Activated CD4-positive, CD25-positive, alpha-beta regulatory T cell treated with anti-CD3 and anti-CD28 coated beads, Interleukin-2, amount 50 U/mL, for 16 hours (primary cell): ENCODE data around the gene ZFPM1.

Experiments used
- DNase-seq: peaks from one replicate; pipeline ENCODE4 v3.0.0-alpha.2; 2020; ENCODE audit warnings: low read depth, low spot score

The ZFPM1 gene

GRCh38 chr16:88497561-88498462 lies 44.7 kb downstream of the ZFPM1 start:
- DNase-seq: no peak

- DNase-seq: no peak
These were observed 45.6 kb downstream of the ZFPM1 start for GRCh38 chr16:88498576-88499208.

GRCh38 chr16:88499292-88499691 lies 46.2 kb downstream of the ZFPM1 start:
- no peak for DNase-seq

DNA sequence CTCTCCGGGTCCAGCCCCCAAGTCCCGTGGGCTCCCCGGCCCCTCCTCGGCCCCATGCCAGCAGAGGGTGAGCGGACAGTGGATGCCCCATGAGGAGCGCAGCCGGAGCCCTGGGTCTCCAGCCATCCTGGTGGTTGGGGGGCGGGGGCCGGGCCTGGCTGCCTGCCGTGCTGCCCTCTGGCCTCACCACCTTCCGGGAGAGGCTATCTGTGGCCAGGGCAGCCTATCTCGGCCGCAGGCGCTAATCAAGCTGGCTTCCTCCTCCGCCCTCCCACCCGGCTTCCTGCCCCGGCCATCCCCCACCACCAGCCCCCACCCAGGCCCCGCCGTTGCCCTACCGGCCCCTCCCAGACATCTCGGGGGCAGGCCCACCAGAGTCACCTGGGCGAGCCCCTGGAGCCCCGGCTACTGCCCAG lies 46.8 kb downstream of the ZFPM1 start:
- DNase-seq: no peak

- DNase-seq: no peak
These were observed 47.2 kb downstream of the ZFPM1 start for GRCh38 chr16:88500255-88500661.

DNA sequence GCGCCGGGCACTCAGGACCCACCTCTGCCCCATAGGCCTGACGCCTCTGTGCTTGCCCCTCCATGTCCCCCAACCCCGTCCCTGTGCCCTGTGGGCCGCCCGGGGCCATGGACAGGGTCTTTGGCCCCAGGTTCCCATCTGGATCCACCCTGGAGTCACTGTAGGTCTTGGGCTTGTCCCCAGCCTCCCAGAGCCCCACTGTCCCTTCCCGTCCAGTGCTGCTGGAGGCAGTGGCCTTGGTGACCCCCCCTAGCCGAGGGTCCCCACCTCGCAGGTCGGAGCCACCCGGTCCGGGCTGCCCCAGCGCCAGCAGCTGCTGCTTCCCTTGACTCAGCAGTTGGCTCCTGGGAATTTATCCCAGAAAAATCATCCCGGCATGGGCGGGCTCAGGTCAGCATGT lies 49.3 kb downstream of the ZFPM1 start:
- DNase-seq: no peak

DNA sequence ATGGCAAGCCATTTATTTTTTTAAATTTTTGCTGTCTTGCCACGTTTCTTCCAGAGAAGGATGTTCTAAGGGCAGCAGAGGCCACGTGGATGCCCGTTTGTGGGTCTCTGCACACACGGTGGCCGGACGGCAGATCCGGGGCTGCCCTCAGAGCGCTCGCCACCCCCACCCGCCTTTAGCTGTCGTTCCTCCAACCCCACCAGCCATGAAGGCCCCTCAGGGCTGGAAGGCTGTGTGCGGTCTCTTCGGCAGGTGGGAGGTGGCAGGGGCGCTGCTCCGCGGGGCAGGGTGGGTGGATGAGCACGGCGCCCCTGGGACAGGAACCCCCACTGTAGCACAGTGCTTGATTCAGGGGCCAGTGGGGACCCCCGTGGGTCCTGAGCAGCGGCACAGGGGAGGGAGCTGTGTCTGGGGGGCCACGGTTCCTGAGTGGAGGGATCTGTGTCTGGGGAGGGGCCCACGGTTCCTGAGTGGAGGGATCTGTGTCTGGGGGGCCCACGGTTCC lies 49.7 kb downstream of the ZFPM1 start:
- DNase-seq: no peak

DNA sequence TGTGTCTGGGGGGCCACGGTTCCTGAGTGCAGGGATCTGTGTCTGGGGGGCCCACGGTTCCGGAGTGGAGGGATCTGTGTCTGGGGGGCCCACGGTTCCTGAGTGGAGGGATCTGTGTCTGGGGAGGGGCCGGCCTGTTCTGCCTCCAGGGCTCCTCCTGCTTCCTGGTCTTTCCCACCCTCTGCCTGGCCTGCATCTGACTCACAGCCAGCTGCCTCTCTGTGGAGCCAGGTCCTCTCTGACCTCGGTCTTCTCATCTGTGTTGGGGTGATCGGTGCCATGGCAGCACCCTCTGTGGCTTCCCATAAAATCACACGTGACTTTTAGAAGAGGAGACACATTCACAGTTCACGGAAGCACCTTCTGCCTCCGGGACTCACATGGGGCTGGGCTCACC lies 50.3 kb downstream of the ZFPM1 start:
- no peak for DNase-seq

DNA sequence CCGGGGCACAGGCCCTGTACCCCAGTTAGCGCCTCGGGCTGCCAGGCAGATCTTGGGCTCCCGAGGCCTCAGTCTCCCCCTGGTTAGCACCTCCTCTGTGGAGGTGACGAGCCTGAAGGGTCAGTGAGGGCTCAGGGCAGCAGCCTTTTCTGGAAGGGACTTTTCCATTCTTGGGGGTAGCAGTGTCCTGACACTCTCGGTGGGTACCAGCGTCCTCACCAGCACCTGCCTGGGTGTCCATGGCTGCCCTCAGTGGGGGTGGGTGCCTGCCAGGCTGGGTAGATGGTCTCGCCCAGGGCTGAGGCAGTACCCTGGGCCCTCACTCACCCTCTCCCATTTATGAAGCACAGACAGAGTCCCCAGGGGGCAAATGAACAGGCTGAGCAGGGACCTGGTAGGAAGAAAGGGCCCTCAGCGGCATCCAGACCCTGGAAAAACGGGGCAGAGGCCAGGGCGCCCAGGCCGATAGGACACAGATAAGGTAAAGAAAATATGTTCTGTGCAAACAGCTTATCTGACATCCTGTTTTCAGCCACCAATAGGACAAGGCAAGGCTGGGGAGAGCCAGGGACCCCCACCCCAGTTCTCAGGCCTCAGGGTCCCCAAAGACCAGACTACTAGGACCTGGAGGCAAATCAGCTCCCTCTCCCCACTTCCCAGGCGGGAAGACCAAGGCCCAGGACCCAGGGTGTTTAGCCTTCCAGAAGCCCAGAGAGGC lies 50.9 kb downstream of the ZFPM1 start:
- no peak for DNase-seq

DNA sequence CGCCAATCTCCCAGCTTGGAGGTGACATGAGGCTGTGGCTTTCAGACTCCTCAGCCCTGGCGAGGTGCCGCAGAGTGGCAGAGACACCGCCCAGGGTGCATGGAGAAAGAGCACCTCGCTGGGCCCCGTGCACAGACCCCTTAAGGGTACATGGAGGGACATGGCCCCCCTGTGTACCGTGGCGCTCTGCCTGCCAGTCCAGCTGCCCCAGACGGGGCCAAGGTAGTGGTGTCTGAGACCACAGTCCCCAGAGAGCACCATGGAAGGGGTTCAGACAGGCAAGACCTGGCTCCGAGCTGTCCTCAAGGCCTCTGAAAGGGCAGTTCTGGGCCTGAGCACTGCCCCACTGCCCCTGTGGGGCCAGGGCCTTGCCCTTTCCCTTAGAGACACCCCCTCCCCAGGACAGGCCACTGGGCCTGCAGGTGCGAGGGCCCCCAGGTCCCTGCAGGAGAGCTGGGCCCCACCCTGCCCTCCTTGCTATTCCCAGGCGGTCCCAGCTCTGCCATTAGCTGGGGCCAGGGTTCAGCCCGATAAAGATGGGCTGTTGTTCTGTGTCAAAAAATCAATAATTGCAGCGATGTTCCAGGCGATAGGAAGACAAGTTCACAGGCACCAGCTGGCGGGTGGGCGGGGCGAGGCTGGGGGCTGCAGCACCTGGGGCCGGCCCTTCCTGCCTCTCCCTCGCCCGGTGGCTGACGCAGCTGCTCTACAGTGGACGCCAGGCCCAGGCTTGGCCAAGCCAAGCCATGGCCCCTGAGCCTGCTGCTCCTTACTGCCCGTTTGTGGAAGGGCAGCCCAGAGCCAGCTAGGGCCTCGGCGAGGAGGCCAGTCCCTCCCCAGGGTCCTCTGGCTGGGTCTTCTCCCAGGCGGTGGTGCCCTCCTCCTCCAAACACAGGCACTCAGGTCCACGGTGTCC lies 51.7 kb downstream of the ZFPM1 start:
- DNase-seq: no peak

DNA sequence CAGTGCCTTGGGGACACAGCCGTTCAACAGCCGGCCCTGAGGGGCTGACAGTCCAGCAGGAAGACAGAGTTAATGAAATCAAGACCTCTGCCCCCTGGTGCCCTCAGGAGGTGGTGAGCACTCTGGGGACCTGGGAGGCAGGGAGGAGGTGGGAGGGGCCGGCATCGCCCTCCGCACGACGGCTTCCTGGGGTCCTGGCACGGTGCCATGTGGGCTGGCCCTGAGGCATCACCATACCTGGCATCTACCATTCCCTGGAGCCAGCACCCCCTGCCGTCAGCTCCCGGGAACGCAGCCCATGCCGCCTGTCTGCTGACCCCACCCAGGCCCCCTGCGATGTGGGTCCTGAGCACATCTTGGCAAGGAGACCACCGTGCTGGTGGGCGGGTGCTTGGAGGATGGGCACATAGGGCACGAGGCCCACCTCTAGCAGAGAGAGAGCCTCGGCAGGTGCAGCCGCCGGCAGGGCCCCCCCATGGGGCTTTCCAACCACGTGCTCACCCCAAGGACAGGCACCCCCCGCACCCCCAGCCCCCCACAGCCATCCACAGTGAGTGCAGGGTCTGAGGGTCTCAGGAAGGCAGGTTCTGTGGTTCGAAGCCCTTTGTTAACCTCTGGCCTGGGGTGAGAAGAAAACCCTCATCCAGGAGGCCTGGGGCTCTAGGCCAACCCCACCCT lies 52.5 kb downstream of the ZFPM1 start:
- DNase-seq: peak; percentile 19

DNA sequence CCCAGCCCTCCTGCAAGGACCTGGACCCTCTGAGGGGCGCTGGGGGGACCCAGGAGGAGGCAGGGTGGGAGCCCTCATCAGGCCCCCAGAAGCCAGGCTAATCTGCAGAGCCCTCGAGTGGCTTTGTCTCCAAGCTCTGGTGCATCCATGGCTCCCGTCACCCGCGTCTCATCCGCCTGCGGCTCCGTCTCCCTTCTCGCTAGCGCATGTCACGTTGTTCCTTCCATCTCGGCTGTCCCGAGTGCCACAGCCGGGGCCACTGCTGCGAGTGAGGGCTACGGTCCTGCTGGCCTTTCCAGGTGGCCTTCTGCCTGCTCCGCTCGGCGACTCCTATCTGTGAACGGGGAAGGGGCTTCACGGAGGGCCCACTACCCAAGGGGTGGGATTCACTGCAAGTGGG lies 53.6 kb downstream of the ZFPM1 start:
- no peak for DNase-seq

- no peak for DNase-seq
These were observed 54.2 kb downstream of the ZFPM1 start for GRCh38 chr16:88507231-88507743.

DNA sequence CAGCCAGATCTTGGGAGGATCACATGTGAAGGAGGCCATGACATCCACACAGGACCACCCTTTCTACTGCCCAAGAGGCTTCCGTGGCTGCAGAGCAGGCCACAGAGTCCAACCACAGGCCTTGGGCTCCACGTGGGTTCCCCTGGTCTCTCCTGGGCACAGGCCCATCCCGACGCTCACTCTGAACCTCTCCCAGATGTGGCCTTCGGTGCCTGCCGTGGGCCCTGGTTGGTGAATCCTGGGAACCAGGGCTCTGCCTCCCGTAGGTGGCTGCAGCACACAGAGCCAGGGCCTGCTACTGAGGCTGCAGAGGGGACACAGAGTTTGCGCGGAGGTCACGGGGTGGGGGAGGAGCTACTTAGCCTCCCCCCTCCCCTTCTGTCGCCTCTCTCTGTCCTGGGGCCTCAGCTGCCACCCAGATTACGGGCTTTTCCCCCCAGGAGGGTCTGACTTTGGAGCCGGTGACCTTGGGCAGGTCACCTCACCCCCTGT lies 55.3 kb downstream of the ZFPM1 start:
- no peak for DNase-seq

DNA sequence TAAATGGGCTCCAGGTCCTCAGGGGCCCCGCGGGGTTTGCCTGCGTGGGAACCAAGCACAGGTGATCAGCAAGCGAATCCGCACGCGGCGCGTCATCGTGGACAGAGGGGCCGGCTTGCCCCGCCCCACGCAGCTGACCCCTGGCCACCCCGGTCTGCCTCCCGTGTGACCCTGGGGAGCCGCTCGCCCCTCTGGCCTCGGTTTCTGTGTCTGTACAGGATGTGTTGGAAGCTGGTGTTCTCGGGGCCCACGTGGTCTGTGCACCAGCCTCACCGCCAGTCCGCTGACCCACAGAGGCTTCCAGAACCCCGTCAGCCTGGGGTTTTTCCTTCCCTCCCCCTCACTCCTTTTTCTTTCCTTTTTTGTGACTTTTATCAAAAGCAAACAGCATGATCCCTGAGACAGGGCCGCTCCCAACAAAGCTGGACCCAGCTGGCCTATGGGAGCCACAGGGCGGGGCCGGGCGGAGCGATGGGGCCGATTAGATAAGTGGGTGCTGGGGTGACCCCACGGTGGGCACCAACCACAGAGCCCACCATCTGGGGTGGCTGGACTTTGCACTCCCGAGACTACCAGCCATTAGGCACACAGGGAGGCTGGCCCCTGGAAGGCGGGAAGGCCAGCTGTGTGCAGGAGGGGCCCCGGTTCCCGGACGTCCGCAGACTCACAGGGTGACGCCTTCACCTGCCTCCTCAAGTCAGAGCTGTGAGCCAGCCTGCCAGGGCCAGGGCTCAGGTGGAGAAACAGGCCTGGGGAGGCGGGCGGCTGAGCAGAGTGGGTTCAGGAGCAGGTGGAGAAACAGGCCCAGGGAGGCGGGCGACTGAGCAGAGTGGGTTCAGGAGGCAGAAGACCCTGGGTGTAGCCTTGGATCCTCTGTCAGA lies 56.0 kb downstream of the ZFPM1 start:
- no peak for DNase-seq

- DNase-seq: no peak
These were observed 56.6 kb downstream of the ZFPM1 start for GRCh38 chr16:88509749-88510069.

DNA sequence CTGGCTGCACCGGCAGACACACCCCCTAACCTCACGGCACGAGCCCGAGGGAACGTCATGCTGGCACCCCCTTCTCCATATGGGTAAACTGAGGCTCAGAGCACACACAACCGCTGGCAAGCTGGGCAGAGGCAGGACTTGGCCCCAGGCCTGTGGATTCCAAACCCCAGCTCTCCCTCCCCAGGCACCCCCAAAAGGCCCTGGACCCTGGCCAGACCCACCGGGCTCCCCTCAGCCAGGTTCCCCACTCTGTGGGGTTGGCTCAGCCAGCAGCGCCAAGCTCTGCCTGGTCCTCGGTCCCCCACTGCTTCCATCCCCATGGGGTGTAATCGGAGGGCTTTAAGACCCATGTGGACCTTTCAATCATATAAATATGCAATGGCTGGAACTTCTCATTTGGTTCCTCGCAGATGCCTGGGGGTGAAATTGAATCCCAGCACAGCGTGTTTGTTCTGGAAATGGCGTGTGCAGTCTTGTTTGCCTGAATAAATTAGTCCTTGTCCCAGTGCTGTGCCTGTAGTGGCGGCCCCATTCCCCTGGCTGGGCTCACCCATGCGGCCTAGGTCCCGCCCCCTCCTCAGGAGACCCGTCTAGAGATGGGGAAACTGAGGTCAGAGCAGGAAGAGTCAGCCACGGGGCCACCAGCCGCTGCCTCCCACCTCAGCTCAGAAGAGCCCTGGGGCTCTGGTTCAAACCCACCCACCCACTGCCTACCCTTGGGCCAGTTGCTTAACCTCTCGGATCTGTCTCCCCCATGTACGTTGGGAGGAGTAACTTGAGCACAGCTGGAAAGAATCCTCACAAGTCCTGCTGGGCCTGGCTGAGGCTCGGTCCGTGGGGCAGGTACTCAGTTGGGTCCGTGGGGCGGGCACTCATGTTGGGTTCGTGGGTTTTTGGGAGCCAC lies 57.3 kb downstream of the ZFPM1 start:
- DNase-seq: no peak

DNA sequence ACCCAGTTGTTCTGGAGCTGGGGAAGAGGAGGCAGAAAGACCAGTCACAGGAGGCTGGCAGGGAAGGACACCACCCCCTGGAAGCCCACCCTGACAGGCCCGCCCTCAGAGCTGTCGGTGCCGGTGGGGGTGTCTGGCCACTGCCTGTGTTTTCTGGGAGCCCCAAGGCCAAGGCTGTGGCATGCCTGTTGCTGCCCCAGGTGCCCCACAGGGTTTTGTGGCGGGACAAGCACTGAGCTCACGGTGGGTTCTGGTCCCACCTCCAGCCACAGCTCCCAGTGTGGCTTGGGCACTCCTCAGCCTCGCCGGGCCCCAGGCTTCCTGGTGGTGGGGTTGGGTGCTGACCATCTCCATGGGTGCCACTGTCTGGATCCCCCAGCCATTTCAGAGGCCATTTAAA lies 58.0 kb downstream of the ZFPM1 start:
- no peak for DNase-seq
